SK-N-MC (cell line): Measurements from ENCODE around the gene SERPINA5.

Source experiments
- DNase-seq: peaks from one replicate; pipeline ENCODE4 v3.0.0-alpha.2; 2011; ENCODE audit warnings: low read depth, low spot score
- H3K27ac ChIP-seq: fragments of 200-600 bp; sonication (generic); 2 replicates; pipeline ENCODE4 v1.5.1; 2016; ENCODE audit warnings: mixed run types
- H3K36me3 ChIP-seq: fragments of 200-600 bp; sonication (generic); 2 replicates; pipeline ENCODE4 v1.6.1; 2017; ENCODE audit warnings: antibody characterized with exemption, low read length, mixed read lengths; ENCODE audit not compliant: insufficient read depth
- H3K4me3 ChIP-seq: fragments of 200-600 bp; sonication (generic); 2 replicates; pipeline ENCODE4 v1.5.1; 2016
- H3K9ac ChIP-seq: fragments of 200-600 bp; sonication (generic); 2 replicates; pipeline ENCODE4 v1.8.0; 2017; ENCODE audit warnings: mixed run types, mixed read lengths; ENCODE audit not compliant: insufficient read length
- H3K9me3 ChIP-seq: fragments of 200-600 bp; sonication (generic); 2 replicates; pipeline ENCODE4 v1.6.1; 2017; ENCODE audit warnings: low read depth, mild to moderate bottlenecking, antibody characterized with exemption, low read length, moderate library complexity, mixed read lengths
- EZH2 ChIP-seq: fragments of 200-600 bp; sonication (generic); IDR thresholded peaks from one replicate; pipeline ENCODE4 v1.6.1; 2017; ENCODE audit warnings: antibody characterized with exemption
- FOXP2 ChIP-seq: optimal IDR thresholded peaks from 2 replicates; pipeline ENCODE3; 2011; ENCODE audit warnings: mild to moderate bottlenecking, moderate library complexity; ENCODE audit not compliant: insufficient read depth; ENCODE audit errors: extremely low read length, control extremely low read depth
- POLR2AphosphoS5 ChIP-seq: IDR thresholded peaks from 2 replicates; pipeline ENCODE4 v1.6.1; 2012; ENCODE audit warnings: mild to moderate bottlenecking, low read depth, low read length, borderline replicate concordance

Gene SERPINA5

GRCh38 chr14:94592457-94592856, 11.2 kb downstream of the SERPINA5 start:
- no peak overlapping the region for H3K4me3 ChIP-seq
- H3K36me3 ChIP-seq = no peaks in the 10 kb centered on the region
- no peak overlapping the region for H3K9ac ChIP-seq
- DNase-seq = no peak
- no peak overlapping the region for H3K27ac ChIP-seq
- TF ChIP-seq FOXP2 = no peak
- TF ChIP-seq EZH2 = no peak
- TF ChIP-seq POLR2AphosphoS5 = no peak
- H3K9me3 ChIP-seq = no peaks in the 10 kb centered on the region

- no peak for TF ChIP-seq POLR2AphosphoS5
- Histone ChIP-seq H3K4me3 (no peak overlapping the region), H3K9ac (no peak overlapping the region), H3K27ac (no peak overlapping the region), H3K9me3 (no peaks in the 10 kb centered on the region), H3K36me3 (no peaks in the 10 kb centered on the region)
- no peak for DNase-seq
Measured at GRCh38 chr14:94593376-94593748, 12.1 kb downstream of the SERPINA5 start.

- Histone ChIP-seq H3K4me3 (no peak overlapping the region), H3K27ac (no peak overlapping the region), H3K36me3 (no peaks in the 10 kb centered on the region), H3K9ac (no peak overlapping the region), H3K9me3 (no peaks in the 10 kb centered on the region)
- no peak for DNase-seq
- TF ChIP-seq EZH2 (no peak), FOXP2 (no peak)
Measured at GRCh38 chr14:94593749-94594431, 12.7 kb downstream of the SERPINA5 start.

GRCh38 chr14:94594441-94594840, 13.2 kb downstream of the SERPINA5 start:
- no peak overlapping the region for H3K4me3 ChIP-seq
- TF ChIP-seq EZH2 = no peak
- no peak for TF ChIP-seq FOXP2
- TF ChIP-seq POLR2AphosphoS5 = no peak
- H3K9ac ChIP-seq = no peak overlapping the region
- no peak for DNase-seq
- H3K27ac ChIP-seq = no peak overlapping the region
- H3K36me3 ChIP-seq = no peaks in the 10 kb centered on the region
- H3K9me3 ChIP-seq = no peaks in the 10 kb centered on the region

- no peak for DNase-seq
- H3K36me3 ChIP-seq = no peaks in the 10 kb centered on the region
- no peaks in the 10 kb centered on the region for H3K9me3 ChIP-seq
- TF ChIP-seq EZH2 (no peak), POLR2AphosphoS5 (no peak), FOXP2 (no peak)
- no peak overlapping the region for H3K4me3 ChIP-seq
- no peak overlapping the region for H3K27ac ChIP-seq
- H3K9ac ChIP-seq = no peak overlapping the region
Measured at GRCh38 chr14:94595912-94596311, 14.7 kb downstream of the SERPINA5 start.

DNA sequence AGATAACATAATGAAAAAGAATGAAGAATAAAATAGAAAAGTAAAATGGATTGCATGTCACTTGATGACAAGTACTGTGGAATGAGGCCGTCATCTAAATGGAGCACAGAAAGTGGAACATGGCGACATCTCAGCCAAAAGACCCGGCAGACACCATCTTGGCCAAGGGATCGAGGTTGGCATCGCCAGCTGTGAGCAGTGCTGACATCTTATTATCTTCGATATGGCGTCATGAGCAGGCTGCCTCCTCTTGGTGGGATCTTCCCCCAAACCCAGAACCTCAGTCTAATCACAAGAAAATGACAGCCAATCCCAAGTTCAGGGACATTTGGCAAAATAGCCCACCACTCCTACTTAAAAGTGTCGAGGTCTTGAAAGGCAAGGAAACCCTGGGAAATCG, 15.1 kb downstream of the SERPINA5 start:
- Histone ChIP-seq H3K4me3 (no peak overlapping the region), H3K36me3 (no peaks in the 10 kb centered on the region), H3K27ac (no peak overlapping the region), H3K9ac (no peak overlapping the region), H3K9me3 (no peaks in the 10 kb centered on the region)
- no peak for TF ChIP-seq EZH2
- no peak for TF ChIP-seq POLR2AphosphoS5
- no peak for TF ChIP-seq FOXP2
- DNase-seq = no peak

DNA sequence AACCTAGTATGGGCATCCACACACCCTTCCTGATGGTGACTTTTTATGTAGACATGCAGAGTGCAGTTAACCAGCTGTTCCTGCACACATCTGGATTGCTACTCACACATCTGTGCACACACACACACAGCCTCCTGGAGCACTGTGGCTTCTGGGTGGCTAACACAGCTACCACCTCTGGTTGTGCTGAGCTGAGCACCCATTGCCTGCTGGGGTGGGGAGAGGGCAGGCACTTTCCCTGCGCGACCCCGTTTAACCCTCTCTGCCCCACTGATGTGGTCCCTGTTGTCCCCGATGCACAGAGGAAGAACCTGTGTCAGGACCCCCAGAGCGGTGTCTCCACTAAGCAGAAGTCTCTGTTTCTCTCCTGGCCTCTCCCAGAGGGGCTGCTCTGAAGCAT, 16.6 kb downstream of the SERPINA5 start:
- no peak overlapping the region for H3K9ac ChIP-seq

GRCh38 chr14:94598506-94598815, 17.2 kb downstream of the SERPINA5 start:
- Histone ChIP-seq H3K9me3 (no peaks in the 10 kb centered on the region), H3K4me3 (no peak overlapping the region), H3K36me3 (no peaks in the 10 kb centered on the region), H3K9ac (no peak overlapping the region), H3K27ac (no peak overlapping the region)
- DNase-seq = no peak
- TF ChIP-seq POLR2AphosphoS5 (no peak), FOXP2 (no peak), EZH2 (no peak)

More for the DNA sequence above, 16.6 kb downstream of the SERPINA5 start:
- H3K4me3 ChIP-seq = no peak overlapping the region
- no peaks in the 10 kb centered on the region for H3K36me3 ChIP-seq
- no peaks in the 10 kb centered on the region for H3K9me3 ChIP-seq
- no peak for DNase-seq
- TF ChIP-seq EZH2 = no peak
- TF ChIP-seq FOXP2 = no peak
- no peak for TF ChIP-seq POLR2AphosphoS5
- H3K27ac ChIP-seq = no peak overlapping the region

DNA sequence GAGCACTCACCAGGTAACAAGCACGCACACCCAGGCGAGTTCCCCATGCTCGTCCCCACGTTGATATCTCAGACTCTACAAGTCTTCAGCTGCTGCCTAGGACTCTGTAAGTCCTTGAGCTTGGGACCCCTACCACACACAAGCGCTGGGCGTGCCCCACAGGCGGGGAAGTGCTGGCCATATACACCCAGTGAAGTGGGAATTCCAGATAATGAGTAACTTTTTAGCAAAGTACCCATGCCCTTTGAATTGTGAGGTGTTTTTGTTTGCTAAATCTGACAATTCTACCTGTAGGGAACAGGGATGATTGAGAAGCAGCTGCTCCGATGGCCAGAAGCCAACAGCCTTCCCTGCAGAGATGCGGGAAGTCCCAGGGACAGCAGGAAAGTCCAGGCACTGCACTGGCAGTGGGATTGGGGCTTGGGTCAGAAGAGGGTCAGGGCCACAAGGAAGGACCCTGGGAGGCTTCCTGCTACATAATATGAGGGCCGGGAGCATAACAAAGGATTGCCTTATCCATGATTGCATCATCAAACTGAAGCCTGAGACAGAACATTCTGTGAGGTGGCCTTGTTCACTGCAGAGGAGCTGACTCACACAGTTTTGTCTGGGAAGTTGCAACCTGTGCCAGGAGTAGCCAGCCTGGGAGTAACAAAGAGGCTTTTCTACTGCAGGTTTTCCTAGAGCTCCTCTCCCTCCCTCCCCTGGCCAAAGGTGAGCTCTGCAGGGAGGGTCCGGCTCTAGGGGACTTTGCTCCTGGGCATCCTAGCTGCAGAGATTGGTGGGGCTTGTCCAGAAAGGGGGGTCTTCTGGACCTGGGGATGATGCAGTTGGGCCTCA, 17.8 kb downstream of the SERPINA5 start:
- no peak for DNase-seq
- Histone ChIP-seq H3K9ac (no peak overlapping the region), H3K27ac (no peak overlapping the region), H3K4me3 (no peak overlapping the region), H3K36me3 (no peaks in the 10 kb centered on the region), H3K9me3 (no peaks in the 10 kb centered on the region)
- TF ChIP-seq FOXP2 (no peak), POLR2AphosphoS5 (no peak), EZH2 (no peak)
